ENCODE measurements around the gene MTCL3.

Gene MTCL3

GRCh38 chr6:127518710-127519468 is at the start of gene MTCL3:
Gene MTCL3, minus strand, starts transcription at chr6:127519335.
- FAIRE-seq (no peak), DNase-seq (ENCODE audit: insufficient read length, low spot score) (no peak)

- DNase-seq (ENCODE audit: insufficient read length, low spot score), result no peak
- no peak for FAIRE-seq
Measured at GRCh38 chr6:127567476-127567875, 48.3 kb upstream of the MTCL3 start.

GRCh38 chr6:127566651-127567050 is 47.5 kb upstream of the MTCL3 start:
- DNase-seq (ENCODE audit: insufficient read length, low spot score), result no peak
- no peak for FAIRE-seq

GRCh38 chr6:127566119-127566518 is 47.0 kb upstream of the MTCL3 start:
- DNase-seq (ENCODE audit: insufficient read length, low spot score) (no peak), FAIRE-seq (no peak)

GRCh38 chr6:127564761-127565160 is 45.6 kb upstream of the MTCL3 start:
- no peak for FAIRE-seq
- DNase-seq (ENCODE audit: insufficient read length, low spot score), result no peak

GRCh38 chr6:127561660-127562059 is 42.5 kb upstream of the MTCL3 start:
- no peak for FAIRE-seq
- DNase-seq (ENCODE audit: insufficient read length, low spot score), result no peak

- FAIRE-seq (no peak), DNase-seq (ENCODE audit: insufficient read length, low spot score) (no peak)
Measured at GRCh38 chr6:127554435-127555006, 35.4 kb upstream of the MTCL3 start.

GRCh38 chr6:127550403-127550802 is 31.3 kb upstream of the MTCL3 start:
- FAIRE-seq (no peak), DNase-seq (ENCODE audit: insufficient read length, low spot score) (no peak)

GRCh38 chr6:127547904-127548649 is 28.9 kb upstream of the MTCL3 start:
- DNase-seq (ENCODE audit: insufficient read length, low spot score) (no peak), FAIRE-seq (no peak)

GRCh38 chr6:127547215-127547614 is 28.1 kb upstream of the MTCL3 start:
- FAIRE-seq (no peak), DNase-seq (ENCODE audit: insufficient read length, low spot score) (no peak)

- DNase-seq (ENCODE audit: insufficient read length, low spot score) (no peak), FAIRE-seq (no peak)
Measured at GRCh38 chr6:127539272-127539671, 20.1 kb upstream of the MTCL3 start.

- DNase-seq (ENCODE audit: insufficient read length, low spot score) (no peak), FAIRE-seq (no peak)
Measured at GRCh38 chr6:127538750-127539264, 19.7 kb upstream of the MTCL3 start.

GRCh38 chr6:127533736-127534135 is 14.6 kb upstream of the MTCL3 start:
- DNase-seq (ENCODE audit: insufficient read length, low spot score) (no peak), FAIRE-seq (no peak)

- FAIRE-seq (no peak), DNase-seq (ENCODE audit: insufficient read length, low spot score) (no peak)
Measured at GRCh38 chr6:127533011-127533410, 13.9 kb upstream of the MTCL3 start.

- DNase-seq (ENCODE audit: insufficient read length, low spot score) (no peak), FAIRE-seq (no peak)
Measured at GRCh38 chr6:127522714-127523113, 3.6 kb upstream of the MTCL3 start.

- peak; percentile 21 for FAIRE-seq
- DNase-seq (ENCODE audit: insufficient read length, low spot score), result no peak
Measured at GRCh38 chr6:127520066-127520465, 931 bp upstream of the MTCL3 start.

GRCh38 chr6:127519469-127519785 is 292 bp upstream of the MTCL3 start:
- FAIRE-seq (no peak), DNase-seq (ENCODE audit: insufficient read length, low spot score) (no peak)

GRCh38 chr6:127518191-127518709 is 885 bp downstream of the MTCL3 start:
- no peak for DNase-seq (ENCODE audit: insufficient read length, low spot score)
- FAIRE-seq, result no peak

GRCh38 chr6:127517693-127518092 is 1.4 kb downstream of the MTCL3 start:
- DNase-seq (ENCODE audit: insufficient read length, low spot score) (no peak), FAIRE-seq (no peak)

- DNase-seq (ENCODE audit: insufficient read length, low spot score), result peak; percentile 28
- peak; percentile 91 for FAIRE-seq
Measured at GRCh38 chr6:127516662-127517273, 2.4 kb downstream of the MTCL3 start.
